ENCODE data around the gene TUBG2.
"Not testable (repeated sequence)": the region's sequence is repeated elsewhere in the genome, so short reads cannot be mapped to it uniquely, and the experiment has no call there.

TUBG2 gene

DNA sequence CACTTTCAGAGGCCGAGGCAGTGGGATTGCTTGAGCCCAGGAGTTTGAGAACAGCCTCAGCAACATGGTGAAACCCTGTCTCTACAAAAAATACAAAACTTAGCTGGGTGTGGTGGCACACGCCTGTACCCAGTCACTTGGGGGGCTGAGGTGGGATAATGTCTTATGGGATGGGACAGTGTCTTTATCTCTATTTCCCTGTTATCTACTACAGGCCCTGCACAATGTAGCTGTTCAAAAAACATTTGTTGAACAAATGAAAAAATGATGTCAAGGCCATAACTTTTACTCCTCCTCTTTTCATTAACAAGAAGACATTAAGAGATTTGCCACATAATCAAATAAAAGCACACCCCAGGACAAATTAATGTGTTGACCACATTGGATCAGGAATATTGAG lies 35.8 kb upstream of the TUBG2 start:
- in situ Hi-C loops (cut with HindIII; ENCODE audit: low sequenced_read_pairs), result no loop called here
- no peak for DNase-seq (ENCODE audit: low read depth, low spot score)
- no peak overlapping the region for H3K4me3 ChIP-seq (ENCODE audit: low read depth, low read length)
- TF ChIP-seq, protein P1, sequence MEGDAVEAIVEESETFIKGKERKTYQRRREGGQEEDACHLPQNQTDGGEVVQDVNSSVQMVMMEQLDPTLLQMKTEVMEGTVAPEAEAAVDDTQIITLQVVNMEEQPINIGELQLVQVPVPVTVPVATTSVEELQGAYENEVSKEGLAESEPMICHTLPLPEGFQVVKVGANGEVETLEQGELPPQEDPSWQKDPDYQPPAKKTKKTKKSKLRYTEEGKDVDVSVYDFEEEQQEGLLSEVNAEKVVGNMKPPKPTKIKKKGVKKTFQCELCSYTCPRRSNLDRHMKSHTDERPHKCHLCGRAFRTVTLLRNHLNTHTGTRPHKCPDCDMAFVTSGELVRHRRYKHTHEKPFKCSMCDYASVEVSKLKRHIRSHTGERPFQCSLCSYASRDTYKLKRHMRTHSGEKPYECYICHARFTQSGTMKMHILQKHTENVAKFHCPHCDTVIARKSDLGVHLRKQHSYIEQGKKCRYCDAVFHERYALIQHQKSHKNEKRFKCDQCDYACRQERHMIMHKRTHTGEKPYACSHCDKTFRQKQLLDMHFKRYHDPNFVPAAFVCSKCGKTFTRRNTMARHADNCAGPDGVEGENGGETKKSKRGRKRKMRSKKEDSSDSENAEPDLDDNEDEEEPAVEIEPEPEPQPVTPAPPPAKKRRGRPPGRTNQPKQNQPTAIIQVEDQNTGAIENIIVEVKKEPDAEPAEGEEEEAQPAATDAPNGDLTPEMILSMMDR (IDR thresholded peaks at IDR 0.05; ENCODE audit: low read depth, low read length), result no peak

DNA sequence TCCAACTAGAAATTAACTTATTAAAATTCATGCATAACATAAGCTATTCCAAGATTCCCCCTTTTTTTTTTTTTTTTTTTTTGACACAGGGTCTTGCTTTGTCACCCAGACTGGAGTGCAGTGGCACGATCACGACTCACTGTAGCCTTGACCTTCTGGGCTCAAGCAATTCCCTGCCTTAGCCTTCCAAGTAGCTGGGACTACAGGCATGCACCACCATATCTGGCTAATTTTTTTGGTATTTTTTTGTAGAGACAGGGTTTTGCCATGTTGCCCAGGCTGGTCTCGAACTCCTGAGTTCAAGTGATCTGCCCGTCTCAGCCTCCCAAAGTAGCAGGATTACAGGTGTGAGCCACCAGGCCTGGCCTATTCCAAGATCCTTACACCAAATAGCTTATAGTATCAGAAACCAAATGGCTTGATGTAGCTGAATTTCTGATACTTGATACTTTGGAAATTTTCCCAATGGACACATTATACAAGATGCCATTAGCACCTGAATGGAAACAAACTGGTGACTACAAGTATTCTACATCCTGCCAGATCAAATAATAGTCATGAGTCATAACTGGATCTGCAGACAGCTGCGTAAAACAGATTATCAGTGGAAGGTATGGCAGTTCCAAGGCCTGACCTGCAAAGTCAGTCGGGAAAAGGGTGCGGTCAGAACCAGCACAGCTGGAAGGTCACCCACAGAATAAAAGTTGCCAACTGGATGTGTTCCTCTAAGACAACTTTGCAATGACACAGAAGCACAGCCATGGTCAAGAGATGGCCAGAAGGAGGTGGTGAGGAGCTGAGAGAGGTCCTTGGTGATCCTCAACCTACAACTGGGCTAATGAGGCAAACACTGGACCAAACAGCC lies 35.1 kb upstream of the TUBG2 start:
- in situ Hi-C loops (cut with HindIII; ENCODE audit: low sequenced_read_pairs), result no loop called here
- peak; percentile 50 for DNase-seq (ENCODE audit: low read depth, low spot score)
- TF ChIP-seq, protein P1 (IDR thresholded peaks at IDR 0.05; ENCODE audit: low read depth, low read length), result peak; percentile 11
- no peak overlapping the region for H3K4me3 ChIP-seq (ENCODE audit: low read depth, low read length)

DNA sequence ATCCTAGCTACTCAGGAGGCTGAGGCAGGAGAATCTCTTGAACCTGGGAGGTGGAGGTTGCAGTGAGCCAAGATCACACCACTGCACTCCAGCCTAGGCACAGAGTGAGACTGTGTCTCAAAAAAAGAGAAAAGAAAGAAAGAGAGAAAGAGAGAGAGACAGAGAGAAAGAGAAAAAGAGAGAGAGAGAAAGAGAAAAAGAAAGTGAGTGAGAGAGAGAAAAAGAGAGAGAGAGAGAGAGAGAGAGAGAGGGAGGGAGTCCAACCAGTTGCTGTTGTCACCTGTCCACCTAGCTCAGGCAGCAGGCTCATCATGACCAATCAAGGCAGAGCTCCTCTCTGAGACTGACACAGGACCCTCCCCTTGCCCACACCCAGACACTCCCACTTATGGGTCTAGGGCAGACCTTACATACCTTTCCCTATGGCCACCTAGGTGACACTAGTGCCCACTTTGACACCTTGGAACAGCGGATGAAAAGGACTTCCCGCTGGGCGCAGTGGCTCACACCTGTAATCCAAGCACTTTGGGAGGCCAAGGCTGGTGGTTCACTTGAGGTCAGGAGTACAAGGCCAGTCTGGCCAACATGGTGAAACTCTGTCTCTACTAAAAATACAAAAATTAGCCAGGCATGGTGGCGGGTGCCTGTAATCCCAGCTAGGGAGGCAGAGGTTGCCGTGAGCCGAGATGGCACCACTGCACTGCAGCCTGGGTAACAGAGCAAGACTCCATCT lies 31.9 kb upstream of the TUBG2 start:
- in situ Hi-C loops (cut with HindIII; ENCODE audit: low sequenced_read_pairs); DNase-seq (ENCODE audit: low read depth, low spot score); H3K4me3 ChIP-seq (ENCODE audit: low read depth, low read length): not testable (repeated sequence)

DNA sequence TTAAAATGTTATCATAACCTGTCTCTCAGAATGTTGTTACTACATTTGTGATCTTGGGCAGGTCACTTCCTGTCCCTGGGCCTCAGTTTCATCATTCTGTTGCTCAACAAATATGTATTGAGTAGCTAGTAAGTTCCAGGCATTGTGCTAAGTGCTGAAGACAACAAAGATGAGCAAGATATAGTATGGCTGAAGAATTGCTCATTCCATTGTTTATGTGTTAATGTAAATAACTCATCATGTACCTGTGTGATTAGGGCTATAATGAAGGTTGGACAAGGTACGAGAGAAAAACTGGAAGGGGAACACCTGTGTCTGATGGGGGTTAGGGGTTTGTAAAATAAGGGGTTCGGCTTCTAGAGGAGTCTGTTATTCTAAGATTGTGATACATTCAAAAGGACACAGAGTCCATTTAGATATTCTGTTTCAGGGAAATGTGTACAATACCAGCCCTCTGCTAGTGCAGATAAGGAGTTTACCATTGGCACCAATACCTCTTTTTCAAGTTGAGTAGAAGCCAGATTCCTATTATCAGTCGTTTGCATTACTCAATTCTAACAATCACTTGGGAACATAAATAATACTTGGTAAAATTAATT lies 29.6 kb upstream of the TUBG2 start:
- no peak for DNase-seq (ENCODE audit: low read depth, low spot score)
- no peak overlapping the region for H3K4me3 ChIP-seq (ENCODE audit: low read depth, low read length)
- TF ChIP-seq, protein P1 (IDR thresholded peaks at IDR 0.05; ENCODE audit: low read depth, low read length), result no peak
- in situ Hi-C loops (cut with HindIII; ENCODE audit: low sequenced_read_pairs), result no loop called here

DNA sequence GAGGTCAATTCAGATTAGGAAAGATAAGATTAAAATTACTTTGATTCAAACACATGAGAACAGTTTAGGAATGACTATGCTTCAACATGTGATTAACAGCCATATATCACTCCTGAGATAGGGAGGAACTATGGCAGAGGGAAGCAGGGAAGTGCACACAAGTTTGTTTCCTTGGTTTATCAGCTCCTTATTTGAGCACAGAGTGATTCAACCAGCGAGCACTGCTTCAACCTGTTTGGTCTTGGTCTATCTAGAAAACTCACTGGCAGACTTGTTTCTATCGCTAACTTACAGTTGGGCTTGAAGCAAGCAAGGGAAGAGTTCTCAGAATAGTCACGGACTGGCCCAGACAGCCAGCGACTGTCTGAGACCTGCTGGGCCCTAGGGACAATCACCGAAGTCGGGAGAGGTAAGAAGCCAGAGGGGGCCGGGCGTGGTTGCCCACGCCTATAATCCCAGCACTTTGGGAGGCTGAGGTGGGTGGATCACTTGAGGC lies 26.1 kb upstream of the TUBG2 start:
- TF ChIP-seq, protein P1 (IDR thresholded peaks at IDR 0.05; ENCODE audit: low read depth, low read length), result no peak
- H3K4me3 ChIP-seq (ENCODE audit: low read depth, low read length), result no peak overlapping the region
- DNase-seq (ENCODE audit: low read depth, low spot score), result no peak
- in situ Hi-C loops (cut with HindIII; ENCODE audit: low sequenced_read_pairs), result no loop called here

DNA sequence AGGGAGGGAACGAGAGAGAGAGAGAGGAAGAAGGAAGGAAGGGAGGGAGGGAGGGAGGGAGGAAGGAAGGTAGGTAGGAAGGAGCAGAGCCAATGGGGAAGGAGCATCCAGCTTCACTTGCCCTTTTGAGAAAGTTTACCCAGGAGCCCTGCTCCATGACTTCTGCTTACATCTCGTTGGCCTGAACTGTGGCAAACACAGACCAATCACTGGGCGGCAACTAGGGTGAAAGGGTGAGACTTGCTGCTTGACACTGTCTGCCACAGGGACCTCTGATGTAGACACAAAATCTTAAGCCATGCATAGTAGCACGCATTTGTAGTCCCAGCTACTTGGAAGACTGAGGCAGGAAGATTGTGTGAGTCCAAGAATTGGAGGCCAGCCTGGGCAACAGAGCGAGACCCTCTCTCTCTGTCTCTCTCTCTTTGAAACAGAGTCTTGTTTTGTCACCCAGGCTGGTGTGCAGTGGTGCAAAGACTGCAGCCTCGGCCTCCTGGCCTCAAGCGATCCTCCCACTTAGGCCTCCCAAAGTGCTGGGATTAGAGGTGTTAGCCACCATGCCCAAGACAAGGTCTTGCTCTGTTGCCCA lies 19.5 kb upstream of the TUBG2 start:
- TF ChIP-seq, protein P1 (IDR thresholded peaks at IDR 0.05; ENCODE audit: low read depth, low read length), result no peak
- no peak overlapping the region for H3K4me3 ChIP-seq (ENCODE audit: low read depth, low read length)
- in situ Hi-C loops (cut with HindIII; ENCODE audit: low sequenced_read_pairs), result no loop called here
- no peak for DNase-seq (ENCODE audit: low read depth, low spot score)
